Measurements from ENCODE around the gene SEL1L2. TPM values are rescaled to one million over a fixed set of nuclear protein-coding genes. Genes with fewer than 3 reads are reported as not detected.

Gene SEL1L2
- polyA plus RNA-seq, 2 of the 4 experiments (the other 2 are of a cell fraction): not detected

DNA sequence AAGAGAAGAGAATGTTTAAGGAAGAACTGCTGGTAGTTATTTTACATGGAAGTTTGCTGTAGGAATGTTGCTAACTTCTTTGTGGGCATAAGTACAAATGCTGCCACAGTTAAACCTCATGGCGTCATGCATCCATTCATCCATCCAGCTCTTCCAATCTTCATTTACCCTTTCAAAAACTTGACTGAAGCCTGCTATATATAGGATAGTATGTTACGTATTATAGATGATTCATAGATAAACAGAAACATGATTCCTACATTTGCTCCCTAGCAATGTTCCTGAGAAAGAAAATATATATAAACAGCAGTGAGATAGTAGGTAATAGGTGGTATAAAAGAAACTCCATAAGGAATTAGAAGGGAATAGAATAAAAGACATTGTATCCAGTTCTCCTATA, 111.8 kb downstream of the SEL1L2 start (continued):
- TF ChIP-seq RAD21 (conservative IDR thresholded peaks at IDR 0.05 in 1 of 2, IDR thresholded peaks at IDR 0.05 in 1 of 2) (no peak), RNF2 (IDR thresholded peaks at IDR 0.05; ENCODE audit: borderline replicate concordance, low read depth) (no peak)

- ATAC-seq (no peak), FAIRE-seq (no peak), DNase-seq (ENCODE audit: low read depth in 1 of 2, low spot score in 1 of 2) (no peak)
- 22% methylated on average over 4 of the region's 4 CpGs for WGBS (ENCODE audit: missing lambda C conversion rate)
- Histone ChIP-seq H3K4me3 (no peak overlapping the region), H3K27ac (no peak overlapping the region), H3K4me1 (no peaks in the 10 kb centered on the region), H3K9me3 (no peaks in the 10 kb centered on the region), H3K4me2 (no peak overlapping the region)
- TF ChIP-seq POLR2A (IDR thresholded peaks at IDR 0.05; ENCODE audit: low read length): no peak
- TF ChIP-seq TFCP2L1 (CRISPR knock-in tag; IDR thresholded peaks at IDR 0.05): no peak
- no peak for TF ChIP-seq KDM5A (IDR thresholded peaks at IDR 0.05)
- TF ChIP-seq, protein P1, sequence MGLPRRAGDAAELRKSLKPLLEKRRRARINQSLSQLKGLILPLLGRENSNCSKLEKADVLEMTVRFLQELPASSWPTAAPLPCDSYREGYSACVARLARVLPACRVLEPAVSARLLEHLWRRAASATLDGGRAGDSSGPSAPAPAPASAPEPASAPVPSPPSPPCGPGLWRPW (IDR thresholded peaks at IDR 0.05): no peak
- no peak for TF ChIP-seq SMC3 (IDR thresholded peaks at IDR 0.05)
- TF ChIP-seq HOXB5 (CRISPR knock-in tag; IDR thresholded peaks at IDR 0.05): no peak
- POLR2A ChIA-PET: no interaction called here
- CTCF ChIA-PET: interaction anchor here (0.6 kb wide), 1 partner anchor 30 kb away, joined by 3 read pairs; no protein-coding TSS in a partner anchor
Measured at GRCh38 chr20:13877793-13878192, 112.6 kb downstream of the SEL1L2 start.

DNA sequence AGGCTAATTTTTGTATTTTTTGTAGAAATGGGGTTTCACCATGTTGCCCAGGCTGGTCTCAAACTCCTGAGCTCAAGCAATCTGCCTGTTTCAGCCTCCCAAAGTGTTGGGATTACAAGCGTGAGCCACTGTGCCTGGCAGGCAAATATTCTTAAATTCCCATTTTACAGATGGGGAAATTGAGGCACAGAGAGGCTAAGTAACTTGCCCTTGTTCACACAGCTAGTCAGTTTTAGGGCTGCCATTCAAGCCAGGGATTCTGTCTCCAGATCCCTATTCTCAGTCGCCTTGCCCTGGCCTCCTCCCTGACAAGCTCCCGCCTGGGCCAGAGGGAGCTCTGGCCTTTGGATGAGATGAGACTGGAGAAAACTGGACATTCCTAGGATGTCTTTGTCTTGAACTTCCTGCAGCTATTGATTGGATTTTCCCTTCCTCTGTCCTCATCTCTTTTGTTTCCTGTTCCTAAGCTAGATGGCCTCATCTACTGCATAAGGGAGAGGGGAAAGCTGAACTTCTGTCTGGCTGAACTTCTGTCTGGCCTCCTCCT, 115.1 kb downstream of the SEL1L2 start:
- H3K4me1 ChIP-seq: no peaks in the 10 kb centered on the region
- H3K4me3 ChIP-seq: no peak overlapping the region
- ATAC-seq: no peak
- no peak overlapping the region for H3K4me2 ChIP-seq
- WGBS (ENCODE audit: missing lambda C conversion rate): 62% methylated on average over 3 of the region's 3 CpGs
- TF ChIP-seq TP53 (CRISPR knock-in tag; IDR thresholded peaks at IDR 0.05) (no peak), NFE2L2 (conservative IDR thresholded peaks at IDR 0.05; ENCODE audit: low read length) (no peak), RARB (CRISPR knock-in tag; IDR thresholded peaks at IDR 0.05) (no peak), CTCF (IDR thresholded peaks at IDR 0.05) (no peak), CHD4 (IDR thresholded peaks at IDR 0.05; ENCODE audit: borderline replicate concordance) (no peak), RFX5 (IDR thresholded peaks at IDR 0.05) (no peak), EHMT2 (IDR thresholded peaks at IDR 0.05; ENCODE audit: low read depth) (no peak), HOXB5 (CRISPR knock-in tag; IDR thresholded peaks at IDR 0.05) (no peak), SMC3 (IDR thresholded peaks at IDR 0.05) (no peak), FOSL2 (IDR thresholded peaks at IDR 0.05) (no peak), FOSL2 (CRISPR knock-in tag; IDR thresholded peaks at IDR 0.05) (no peak), MAFK (IDR thresholded peaks at IDR 0.05; ENCODE audit: partially characterized antibody) (no peak), MYC (IDR thresholded peaks at IDR 0.05; ENCODE audit: borderline replicate concordance, low read length) (no peak), HOXB13 (CRISPR knock-in tag; IDR thresholded peaks at IDR 0.05; ENCODE audit: low read depth) (no peak)
- TF ChIP-seq, protein P2, sequence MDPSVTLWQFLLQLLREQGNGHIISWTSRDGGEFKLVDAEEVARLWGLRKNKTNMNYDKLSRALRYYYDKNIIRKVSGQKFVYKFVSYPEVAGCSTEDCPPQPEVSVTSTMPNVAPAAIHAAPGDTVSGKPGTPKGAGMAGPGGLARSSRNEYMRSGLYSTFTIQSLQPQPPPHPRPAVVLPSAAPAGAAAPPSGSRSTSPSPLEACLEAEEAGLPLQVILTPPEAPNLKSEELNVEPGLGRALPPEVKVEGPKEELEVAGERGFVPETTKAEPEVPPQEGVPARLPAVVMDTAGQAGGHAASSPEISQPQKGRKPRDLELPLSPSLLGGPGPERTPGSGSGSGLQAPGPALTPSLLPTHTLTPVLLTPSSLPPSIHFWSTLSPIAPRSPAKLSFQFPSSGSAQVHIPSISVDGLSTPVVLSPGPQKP (IDR thresholded peaks at IDR 0.05; ENCODE audit: low read depth, low read length): no peak
- ChIA-PET POLR2A (no interaction called here), CTCF (interaction anchor here (0.6 to 1.1 kb wide), 2 partner anchors 9 to 104 kb away, joined by 3 to 4 read pairs; no protein-coding TSS in a partner anchor)
- DNase-seq (ENCODE audit: low read depth in 1 of 2, low spot score in 1 of 2): no peak
- FAIRE-seq: no peak
- H3K9me3 ChIP-seq: no peaks in the 10 kb centered on the region
- no peak overlapping the region for H3K27ac ChIP-seq
